ENCODE results near the gene CTSW. TPM values are rescaled to one million over a fixed set of nuclear protein-coding genes. Genes with fewer than 3 reads are reported as not detected.

Gene CTSW
- total RNA-seq, 6 donors from 2014 or later = 2.1 to 20.7 (median 11.4) TPM

DNA sequence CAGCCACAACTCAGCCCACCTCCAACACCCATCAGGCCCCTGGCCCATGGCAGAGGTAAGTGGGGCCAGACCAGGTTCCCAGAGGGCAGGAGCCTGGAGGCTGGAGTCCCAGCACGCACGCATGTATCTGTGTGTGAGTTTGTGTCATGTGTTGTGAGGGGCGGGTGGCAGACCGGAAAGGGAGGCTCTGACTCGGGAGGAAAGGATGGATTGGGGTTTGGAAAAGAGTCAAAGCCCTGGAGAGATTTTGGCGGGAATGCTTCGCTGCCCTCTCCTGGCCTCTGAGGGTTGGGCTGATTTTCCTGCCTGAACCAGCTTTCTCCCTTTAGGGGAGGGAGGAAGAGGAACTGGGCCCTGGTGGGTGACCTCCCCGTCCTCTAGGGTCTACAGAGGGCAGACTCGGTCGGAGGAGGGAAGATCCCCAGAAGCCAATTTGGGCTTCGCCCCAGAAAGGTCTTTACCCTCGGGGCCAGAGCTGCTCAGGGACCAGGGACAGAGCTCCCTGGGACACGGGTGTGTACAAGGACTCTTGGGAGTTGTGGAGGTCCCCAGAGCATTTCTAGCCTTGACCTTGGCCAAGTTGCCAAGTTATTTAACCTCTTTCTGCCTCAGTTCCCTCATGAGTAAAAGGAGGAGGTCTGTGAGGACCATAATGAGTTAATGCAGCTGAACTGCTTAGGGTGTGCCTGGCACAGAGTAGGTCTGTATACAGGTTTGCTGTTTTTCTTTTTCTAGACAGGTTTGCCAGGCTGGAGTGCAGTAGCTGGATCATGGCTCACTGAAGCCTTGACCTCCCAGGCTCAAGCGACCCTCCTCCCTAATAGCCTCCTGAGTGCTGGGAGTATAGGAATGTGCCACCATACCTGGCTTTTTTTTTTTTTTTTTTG lies 32.3 kb downstream of the CTSW start:
- no peaks in the 10 kb centered on the region for H3K9me3 ChIP-seq
- no peaks in the 10 kb centered on the region for H3K36me3 ChIP-seq
- WGBS, 2 donors = 15 to 23% methylated on average over 11 to 14 of the region's 14 CpGs
- TF ChIP-seq POLR2AphosphoS5 (IDR thresholded peaks at IDR 0.05) = peak in 1 of 2 donors; percentile 42
- peak in 5 of 6 experiments; percentile 31 to 48 (median 38) for TF ChIP-seq CTCF (IDR thresholded peaks at IDR 0.05)
- TF ChIP-seq EP300 (IDR thresholded peaks at IDR 0.05) = no peak
- no peak for TF ChIP-seq POLR2A (IDR thresholded peaks at IDR 0.05)
- no peak overlapping the region for H3K4me3 ChIP-seq
- H3K27me3 ChIP-seq = no peaks in the 10 kb centered on the region
- DNase-seq (no peak), ATAC-seq (ENCODE audit: low FRiP score in 2 of 2) (peak in 1 of 2 donors; percentile 51)
- H3K27ac ChIP-seq = peak overlapping the region; percentile 20 to 67 (median 64)
- H3K4me1 ChIP-seq = peaks cover 33 to 36% (median 35%) of the 10 kb centered on the region in 4 donors

- H3K27ac ChIP-seq = peak overlapping the region in 1 of 4 donors; percentile 21
- H3K27me3 ChIP-seq = no peaks in the 10 kb centered on the region
- H3K36me3 ChIP-seq = peaks cover 0 to 4% (median 0%) of the 10 kb centered on the region in 4 donors
- H3K4me1 ChIP-seq = peaks cover 42 to 46% (median 44%) of the 10 kb centered on the region in 4 donors
- H3K9me3 ChIP-seq = no peaks in the 10 kb centered on the region
- no peak for TF ChIP-seq CTCF (IDR thresholded peaks at IDR 0.05)
- TF ChIP-seq EP300 (IDR thresholded peaks at IDR 0.05) = no peak
- TF ChIP-seq POLR2A (IDR thresholded peaks at IDR 0.05) = no peak
- TF ChIP-seq POLR2AphosphoS5 (IDR thresholded peaks at IDR 0.05) = no peak
- ATAC-seq (ENCODE audit: low FRiP score in 2 of 2) = no peak
- H3K4me3 ChIP-seq = no peak overlapping the region
- 48 to 54% methylated on average over 4 of the region's 4 CpGs for WGBS, 2 donors
- no peak for DNase-seq
These were observed 33.2 kb downstream of the CTSW start for GRCh38 chr11:65912845-65913244.

DNA sequence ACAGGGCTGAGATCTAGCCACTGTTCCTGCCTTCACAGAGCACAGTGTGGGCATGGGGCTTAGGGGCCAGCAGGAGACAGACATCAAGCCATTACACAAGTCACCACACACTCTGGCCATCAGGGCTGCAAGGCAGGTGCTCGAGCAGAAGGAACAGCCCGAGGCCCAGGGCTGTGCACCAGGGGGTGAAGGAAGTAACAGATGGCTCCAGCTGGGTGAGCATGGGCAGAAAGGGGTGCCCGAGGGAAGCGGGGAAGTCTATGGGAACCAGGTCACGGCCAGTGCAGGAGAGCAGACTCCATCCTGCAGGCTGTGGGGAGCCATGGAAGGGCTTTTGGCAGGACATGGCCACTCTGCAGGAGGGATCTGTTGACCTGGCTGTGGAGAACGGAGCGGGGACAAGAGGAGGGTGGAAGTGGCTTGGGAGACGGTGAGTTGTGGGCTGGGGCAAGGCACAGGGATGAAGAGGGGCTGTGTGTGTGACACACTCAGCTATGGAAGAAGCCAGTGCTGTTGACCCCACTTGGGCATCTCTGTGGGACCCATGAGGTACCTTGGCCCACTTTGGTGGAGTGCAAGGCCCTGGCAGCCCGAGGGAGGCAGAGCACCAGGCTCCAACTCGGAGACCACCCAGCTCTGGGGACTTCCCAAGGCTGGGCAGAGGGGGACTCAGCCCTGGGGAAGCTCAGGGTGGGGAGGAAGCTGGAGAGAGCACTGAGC lies 35.6 kb downstream of the CTSW start:
- peak overlapping the region; percentile 64 to 99 (median 90) for H3K27ac ChIP-seq
- 61 to 71% methylated on average over 8 of the region's 10 CpGs for WGBS, 2 donors
- no peak overlapping the region for H3K4me3 ChIP-seq
- peaks cover 0 to 4% (median 0%) of the 10 kb centered on the region in 4 donors for H3K36me3 ChIP-seq
- peaks cover 50 to 53% (median 51%) of the 10 kb centered on the region in 4 donors for H3K4me1 ChIP-seq
- ATAC-seq (ENCODE audit: low FRiP score in 2 of 2) = no peak
- no peaks in the 10 kb centered on the region for H3K9me3 ChIP-seq
- TF ChIP-seq EP300 (IDR thresholded peaks at IDR 0.05) (no peak), POLR2AphosphoS5 (IDR thresholded peaks at IDR 0.05) (no peak), POLR2A (IDR thresholded peaks at IDR 0.05) (no peak), CTCF (IDR thresholded peaks at IDR 0.05) (no peak)
- H3K27me3 ChIP-seq = no peaks in the 10 kb centered on the region
- DNase-seq = no peak

DNA sequence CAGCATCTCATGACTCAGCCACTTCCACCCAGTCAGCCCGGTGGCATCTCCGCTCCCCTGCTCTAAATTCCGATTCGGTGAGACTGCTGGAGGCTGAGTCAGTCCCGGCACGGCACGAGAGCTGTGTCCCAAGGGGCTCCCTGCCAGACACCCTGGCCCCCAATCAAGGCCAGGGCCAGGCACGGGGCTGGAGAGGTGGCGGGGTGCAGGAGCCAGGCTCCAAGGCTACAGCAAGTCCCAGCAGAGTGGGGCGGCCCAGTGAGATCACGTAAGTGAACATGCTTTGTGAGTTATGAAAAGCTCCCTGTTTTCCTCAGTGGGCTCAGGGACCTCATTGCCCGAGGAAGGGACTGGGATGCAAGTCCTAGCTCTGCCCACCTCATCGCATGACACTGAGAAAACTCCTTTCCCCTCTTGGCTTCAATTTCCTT lies 36.2 kb downstream of the CTSW start:
- DNase-seq = peak; percentile 81 to 82
- ATAC-seq (ENCODE audit: low FRiP score in 2 of 2) = peak; percentile 50
- H3K27ac ChIP-seq = peak overlapping the region; percentile 64 to 99 (median 90)
- H3K4me1 ChIP-seq = peaks cover 56 to 59% (median 57%) of the 10 kb centered on the region in 4 donors
- no peak overlapping the region for H3K4me3 ChIP-seq
- TF ChIP-seq POLR2AphosphoS5 (IDR thresholded peaks at IDR 0.05) = peak; percentile 55 to 71
- TF ChIP-seq CTCF (IDR thresholded peaks at IDR 0.05) = no peak
- peak in 2 of 4 donors; percentile 36 to 49 for TF ChIP-seq EP300 (IDR thresholded peaks at IDR 0.05)
- TF ChIP-seq POLR2A (IDR thresholded peaks at IDR 0.05) = peak in 1 of 4 donors; percentile 9
- no peaks in the 10 kb centered on the region for H3K27me3 ChIP-seq
- peaks cover 0 to 5% (median 0%) of the 10 kb centered on the region in 4 donors for H3K36me3 ChIP-seq
- H3K9me3 ChIP-seq = no peaks in the 10 kb centered on the region
- WGBS, 2 donors = 48 to 50% methylated on average over 1 to 13 of the region's 13 CpGs
